PC-3 (cell line): ENCODE data around the gene ACER3.

Experiments
- EZH2 ChIP-seq: fragments of 300-600 bp; sonication (generic); IDR thresholded peaks from one replicate; pipeline ENCODE4 v1.6.1; 2017; ENCODE audit warnings: antibody characterized with exemption, mild to moderate bottlenecking, low read length; ENCODE audit not compliant: unreplicated experiment
- EZH2phosphoT487 ChIP-seq: fragments of 300-600 bp; sonication (generic); IDR thresholded peaks from 2 replicates; pipeline ENCODE4 v1.6.1; 2018; ENCODE audit warnings: mild to moderate bottlenecking, antibody characterized with exemption, low read length, borderline replicate concordance
- TF ChIP-seq, protein P1 (sequence below): fragments of 300-600 bp; sonication (generic); conservative IDR thresholded peaks from 2 replicates; pipeline ENCODE4 v1.5.1; 2017; ENCODE audit warnings: antibody characterized with exemption, low read depth, mild to moderate bottlenecking, low read length

DNA sequence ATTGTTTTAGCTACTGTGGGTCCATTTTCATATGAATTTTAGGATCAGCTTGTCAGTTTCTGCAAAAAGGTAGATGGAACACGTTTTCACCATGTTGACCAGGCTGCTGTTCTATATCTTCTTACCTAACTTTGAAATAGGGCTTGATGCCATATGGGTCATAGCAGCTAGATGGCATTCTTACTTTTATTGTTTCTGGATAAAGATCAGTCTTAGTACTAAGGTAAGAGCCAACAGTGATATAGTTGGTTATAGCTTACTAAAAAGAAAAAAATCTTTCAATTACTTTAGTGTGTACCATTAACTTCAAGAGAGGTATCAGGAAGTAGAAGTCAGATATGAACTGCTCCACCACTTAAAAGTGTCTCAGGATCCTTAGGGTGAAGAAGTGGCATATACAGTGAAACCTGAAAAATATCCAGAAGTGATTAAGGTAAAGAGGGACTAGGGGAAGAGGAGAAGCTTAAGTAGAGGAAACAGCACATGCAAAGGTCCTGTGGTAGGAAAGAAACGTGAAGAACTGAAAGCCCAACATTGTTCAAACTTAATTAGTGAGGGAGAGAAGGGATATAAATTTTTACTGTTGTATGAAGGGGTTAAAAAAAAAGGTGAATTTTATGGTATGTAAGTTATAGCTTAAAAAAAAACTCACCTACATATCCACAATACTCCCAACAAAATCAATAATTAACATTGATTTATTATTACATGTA lies 113.6 kb downstream of the ACER3 start:
- TF ChIP-seq, protein P1, sequence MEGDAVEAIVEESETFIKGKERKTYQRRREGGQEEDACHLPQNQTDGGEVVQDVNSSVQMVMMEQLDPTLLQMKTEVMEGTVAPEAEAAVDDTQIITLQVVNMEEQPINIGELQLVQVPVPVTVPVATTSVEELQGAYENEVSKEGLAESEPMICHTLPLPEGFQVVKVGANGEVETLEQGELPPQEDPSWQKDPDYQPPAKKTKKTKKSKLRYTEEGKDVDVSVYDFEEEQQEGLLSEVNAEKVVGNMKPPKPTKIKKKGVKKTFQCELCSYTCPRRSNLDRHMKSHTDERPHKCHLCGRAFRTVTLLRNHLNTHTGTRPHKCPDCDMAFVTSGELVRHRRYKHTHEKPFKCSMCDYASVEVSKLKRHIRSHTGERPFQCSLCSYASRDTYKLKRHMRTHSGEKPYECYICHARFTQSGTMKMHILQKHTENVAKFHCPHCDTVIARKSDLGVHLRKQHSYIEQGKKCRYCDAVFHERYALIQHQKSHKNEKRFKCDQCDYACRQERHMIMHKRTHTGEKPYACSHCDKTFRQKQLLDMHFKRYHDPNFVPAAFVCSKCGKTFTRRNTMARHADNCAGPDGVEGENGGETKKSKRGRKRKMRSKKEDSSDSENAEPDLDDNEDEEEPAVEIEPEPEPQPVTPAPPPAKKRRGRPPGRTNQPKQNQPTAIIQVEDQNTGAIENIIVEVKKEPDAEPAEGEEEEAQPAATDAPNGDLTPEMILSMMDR: no peak
- TF ChIP-seq EZH2: no peak
- no peak for TF ChIP-seq EZH2phosphoT487
